GM12878 (cell line): ENCODE measurements around the gene PGM5. TPM values are rescaled to one million over a fixed set of nuclear protein-coding genes. Genes with fewer than 3 reads are reported as not detected.

Source experiments
- ATAC-seq: fragments of 200-7000 bp; cut with Tn5 transposase; 3 replicates; pipeline ENCODE4 v1.9.1; 2020; ENCODE audit warnings: mild to moderate bottlenecking, moderate library complexity
- BruUV-seq: library from RNA; stranded (reverse); fragments of 400-500 nt; replicated peaks from 2 replicates; lab custom pipeline; 2021; lab: Mats Ljungman, UMichigan
- CTCF ChIA-PET: fragments of 300-600 bp; sonication (Branson Sonifier 250); formaldehyde crosslinking; extraction: SDS; loops from one replicate; lab custom pipeline; 2021; ENCODE audit warnings: inconsistent platforms; lab: Yijun Ruan, JAX
- POLR2A ChIA-PET: fragments of 350-600 bp; formaldehyde crosslinking; extraction: SDS; loops from one replicate; lab custom pipeline; 2021; ENCODE audit warnings: inconsistent platforms; lab: Charles Lee
- RAD21 ChIA-PET: fragments of 300-600 bp; sonication (Branson Sonifier 250); formaldehyde crosslinking; loops from one replicate; lab custom pipeline; 2023; ENCODE audit warnings: antibody characterized with exemption; ENCODE audit not compliant: unreplicated experiment; lab: Charles Lee
- SMC1A ChIA-PET: fragments of 300-600 bp; sonication (Branson Sonifier 250); formaldehyde crosslinking; loops from one replicate; lab custom pipeline; 2023; ENCODE audit not compliant: unreplicated experiment, uncharacterized antibody; lab: Charles Lee
- DNase-seq: peaks from one replicate; pipeline ENCODE4 v3.0.0-alpha.2; 2011; ENCODE audit warnings: low read depth, low spot score
- FAIRE-seq: peaks from 3 replicates; lab custom pipeline; 2011; peaks lifted over from hg19 to GRCh38; lab: Jason Lieb, UNC
- H2AFZ ChIP-seq: 2 replicates; pipeline ENCODE4 v1.6.0; 2011; ENCODE audit warnings: low read depth, low read length, control low read depth; ENCODE audit not compliant: control insufficient read depth
- H3K27ac ChIP-seq: 2 replicates; pipeline ENCODE4 v1.5.1; 2011; ENCODE audit warnings: control low read depth; ENCODE audit not compliant: control insufficient read depth, insufficient read depth
- H3K27me3 ChIP-seq, 2 experiments: replicated peaks in 1 of 2; 2 replicates each; pipeline versions ENCODE4 v1.6.0 to v1.6.1; 2011; ENCODE audit warnings: low read length in 1 of 2; ENCODE audit not compliant: control insufficient read depth in 2 of 2, insufficient read depth in 2 of 2
- H3K36me3 ChIP-seq, 2 experiments: 2 replicates each; pipeline ENCODE4 v1.5.1; 2011; ENCODE audit warnings: low read length in 1 of 2; ENCODE audit not compliant: control insufficient read depth in 2 of 2, insufficient read depth in 2 of 2
- H3K4me1 ChIP-seq: 2 replicates; pipeline ENCODE4 v1.6.1; 2011; ENCODE audit warnings: mild to moderate bottlenecking, low read length, moderate library complexity, mixed read lengths; ENCODE audit not compliant: control insufficient read depth, insufficient read depth
- H3K4me2 ChIP-seq: 2 replicates; pipeline ENCODE4 v1.6.0; 2011; ENCODE audit warnings: control low read depth; ENCODE audit not compliant: control insufficient read depth, insufficient read depth
- H3K4me3 ChIP-seq: fragments of 200-600 bp; sonication (generic); 2 replicates; pipeline ENCODE4 v1.5.1; 2016
- H3K79me2 ChIP-seq: 2 replicates; pipeline ENCODE4 v1.6.0; 2011; ENCODE audit warnings: low read length; ENCODE audit not compliant: control insufficient read depth, insufficient read depth
- H3K9ac ChIP-seq: 2 replicates; pipeline ENCODE4 v1.8.0; 2011; ENCODE audit warnings: low read length, control low read depth, mixed read lengths; ENCODE audit not compliant: control insufficient read depth, insufficient read depth
- H3K9me3 ChIP-seq: replicated peaks from 3 replicates; pipeline ENCODE4 v1.5.1; 2011; ENCODE audit warnings: mild to moderate bottlenecking, low read length; ENCODE audit not compliant: control insufficient read depth, insufficient read depth
- H4K20me1 ChIP-seq: 2 replicates; pipeline ENCODE4 v1.6.0; 2011; ENCODE audit not compliant: control insufficient read depth, insufficient read depth
- SIN3A ChIP-seq: IDR thresholded peaks from 2 replicates; pipeline ENCODE4 v1.6.1; 2012; ENCODE audit warnings: low read depth, low read length, improper control_type of control experiment
- WGBS: methylation state at CpG from one replicate; pipeline ENCODE4 v1.1.6; 2016; ENCODE audit warnings: low lambda C conversion rate; ENCODE audit not compliant: insufficient replicate concordance, insufficient coverage; ENCODE audit errors: missing lambda C conversion rate; 5-methylcytosine and 5-hydroxymethylcytosine counted together
- in situ Hi-C: fragments of 300-500 bp; cut with MboI; formaldehyde crosslinking; loops from 9 replicates; pipeline ENCODE4 v1.14.3; 2018; ENCODE audit warnings: mixed read lengths
- intact Hi-C: fragments of 100-400 bp; cut with micrococcal nuclease; formaldehyde crosslinking; loops from one replicate; pipeline ENCODE4 v1.14.2; 2022; ENCODE audit not compliant: unreplicated experiment
- polyA plus RNA-seq, 11 experiments: library from polyadenylated mRNA; depleted of rRNA in 4 of 11; unstranded in 6 of 11; stranded (reverse) in 5 of 11; fragments of >200 nt; fragmentation: Nextera tagmentation in 4 of 11; fragmentation: Illumina TruSeq in 1 of 11; extraction: Ambion mirVana in 4 of 11; extraction: Trizol in 1 of 11; gene quantifications; 1 replicate in 1 of 11; 2 replicates in 10 of 11; pipeline versions ENCODE4 v1.2.1 to v1.2.3, GENCODE V29; 2011 to 2016; ENCODE audit warnings: inconsistent platforms in 2 of 11, missing spikeins in 2 of 11, low read depth in 1 of 11
- total RNA-seq, 4 experiments: library from RNA; depleted of rRNA in 3 of 4; stranded (reverse); fragments of >200 nt in 3 of 4; fragmentation: Illumina TruSeq in 1 of 4; extraction: Trizol in 1 of 4; gene quantifications; 2 replicates each; pipeline versions ENCODE4 v1.2.1 to v1.2.3, GENCODE V29; 2013 to 2021
- TF ChIP-seq, protein P1 (sequence below): fragments of 450-650 bp; IDR thresholded peaks from 2 replicates; pipeline ENCODE4 v1.6.1; 2017; ENCODE audit warnings: low read depth, mild to moderate bottlenecking, moderate library complexity
- TF ChIP-seq, protein P2 (sequence below): IDR thresholded peaks from 2 replicates; pipeline ENCODE4 v1.6.1; 2012; ENCODE audit warnings: low read depth, low read length, improper control_type of control experiment

Gene PGM5
- total and polyA plus RNA-seq, 10 of the 15 experiments (the other 5 are each of a cell fraction or from before 2014, with no cell fraction given) = 0.28 to 0.73 TPM; not detected in 8

DNA sequence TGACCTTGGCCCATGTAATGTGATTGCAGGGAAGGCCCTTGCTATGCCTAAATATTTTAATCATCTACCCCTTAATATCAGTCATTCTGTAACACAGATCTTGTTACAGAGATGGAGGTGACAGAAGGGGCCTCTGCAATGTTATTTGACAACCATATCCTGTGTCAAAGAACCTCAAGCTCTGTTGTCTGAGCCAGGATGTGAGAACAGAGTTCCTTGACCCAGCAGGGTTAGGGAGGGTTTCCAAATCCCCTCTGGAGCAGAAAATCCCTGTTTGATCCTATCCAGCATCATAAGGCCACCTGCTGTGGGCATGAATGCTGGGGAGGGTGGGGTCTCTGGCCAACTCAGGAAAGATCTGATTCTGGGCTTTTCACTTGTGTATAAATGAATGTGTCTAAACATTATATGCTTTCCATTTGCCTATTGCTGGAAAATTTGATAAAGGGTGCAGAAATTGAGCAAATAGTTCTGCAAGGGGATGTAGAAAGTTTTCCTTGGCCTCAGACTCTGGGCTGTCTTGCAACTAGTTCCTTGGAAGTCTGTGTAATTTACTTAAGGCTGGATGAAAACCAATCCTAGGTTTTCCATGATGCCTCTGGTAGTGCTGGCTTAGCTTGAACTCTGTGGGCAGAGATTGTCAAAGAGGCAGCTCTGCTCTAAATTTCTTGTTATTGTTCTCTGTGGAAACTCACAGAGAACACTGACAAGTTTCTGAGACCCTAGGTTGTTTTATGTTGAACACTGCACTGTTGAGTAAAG is 71.0 kb downstream of the PGM5 start (continued):
- TF ChIP-seq, protein P1, sequence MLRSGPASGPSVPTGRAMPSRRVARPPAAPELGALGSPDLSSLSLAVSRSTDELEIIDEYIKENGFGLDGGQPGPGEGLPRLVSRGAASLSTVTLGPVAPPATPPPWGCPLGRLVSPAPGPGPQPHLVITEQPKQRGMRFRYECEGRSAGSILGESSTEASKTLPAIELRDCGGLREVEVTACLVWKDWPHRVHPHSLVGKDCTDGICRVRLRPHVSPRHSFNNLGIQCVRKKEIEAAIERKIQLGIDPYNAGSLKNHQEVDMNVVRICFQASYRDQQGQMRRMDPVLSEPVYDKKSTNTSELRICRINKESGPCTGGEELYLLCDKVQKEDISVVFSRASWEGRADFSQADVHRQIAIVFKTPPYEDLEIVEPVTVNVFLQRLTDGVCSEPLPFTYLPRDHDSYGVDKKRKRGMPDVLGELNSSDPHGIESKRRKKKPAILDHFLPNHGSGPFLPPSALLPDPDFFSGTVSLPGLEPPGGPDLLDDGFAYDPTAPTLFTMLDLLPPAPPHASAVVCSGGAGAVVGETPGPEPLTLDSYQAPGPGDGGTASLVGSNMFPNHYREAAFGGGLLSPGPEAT = no peak

DNA sequence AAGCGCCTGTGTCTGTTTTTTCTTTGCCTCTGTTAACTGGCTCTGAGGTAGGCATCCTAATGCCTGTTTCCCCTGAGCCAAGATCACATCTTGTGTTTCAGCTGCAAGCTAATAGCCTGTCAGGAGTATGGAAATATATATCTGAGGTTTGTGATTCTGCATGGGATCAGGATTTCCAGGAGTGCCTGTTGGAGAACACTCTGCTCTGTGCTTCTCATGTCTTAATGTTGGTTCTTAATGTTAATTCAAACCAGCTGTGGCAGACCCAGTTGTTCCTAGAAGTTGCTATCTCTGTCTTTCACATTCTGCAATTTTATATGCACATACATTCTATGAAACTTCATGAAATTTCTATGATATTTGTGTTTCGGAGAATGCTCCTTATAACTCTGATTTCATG is 72.1 kb downstream of the PGM5 start:
- RAD21 ChIA-PET = no interaction called here
- CTCF ChIA-PET = interaction anchor here (1.3 kb wide), 1 partner anchor 11 kb away, joined by 4 read pairs; no protein-coding TSS in a partner anchor
- no TSS peak for BruUV-seq

More for the DNA sequence above, 72.1 kb downstream of the PGM5 start:
- in situ Hi-C loops = no loop called here
- ATAC-seq (no peak), FAIRE-seq (no peak), DNase-seq (no peak)
- Histone ChIP-seq H3K27me3 (no peaks in the 10 kb centered on the region; a peak in 1 of 4 replicates), H2AFZ (no peak overlapping the region), H3K36me3 (no peaks in the 10 kb centered on the region), H4K20me1 (no peaks in the 10 kb centered on the region), H3K27ac (no peak overlapping the region), H3K9me3 (no peaks in the 10 kb centered on the region), H3K4me2 (no peak overlapping the region), H3K79me2 (no peaks in the 10 kb centered on the region), H3K4me3 (no peak overlapping the region), H3K4me1 (no peaks in the 10 kb centered on the region), H3K9ac (no peak overlapping the region)
- ChIA-PET POLR2A (no interaction called here), SMC1A (interaction anchor here (1.1 kb wide), 1 partner anchor 15 kb away, joined by 3 read pairs; no protein-coding TSS in a partner anchor)
- intact Hi-C loops = no loop called here
- no peak for TF ChIP-seq SIN3A
- TF ChIP-seq, protein P2, sequence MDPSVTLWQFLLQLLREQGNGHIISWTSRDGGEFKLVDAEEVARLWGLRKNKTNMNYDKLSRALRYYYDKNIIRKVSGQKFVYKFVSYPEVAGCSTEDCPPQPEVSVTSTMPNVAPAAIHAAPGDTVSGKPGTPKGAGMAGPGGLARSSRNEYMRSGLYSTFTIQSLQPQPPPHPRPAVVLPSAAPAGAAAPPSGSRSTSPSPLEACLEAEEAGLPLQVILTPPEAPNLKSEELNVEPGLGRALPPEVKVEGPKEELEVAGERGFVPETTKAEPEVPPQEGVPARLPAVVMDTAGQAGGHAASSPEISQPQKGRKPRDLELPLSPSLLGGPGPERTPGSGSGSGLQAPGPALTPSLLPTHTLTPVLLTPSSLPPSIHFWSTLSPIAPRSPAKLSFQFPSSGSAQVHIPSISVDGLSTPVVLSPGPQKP = no peak
- 13% methylated on average over 2 of the region's 2 CpGs for WGBS
